ENCODE data around the gene SLC44A4.

DNA sequence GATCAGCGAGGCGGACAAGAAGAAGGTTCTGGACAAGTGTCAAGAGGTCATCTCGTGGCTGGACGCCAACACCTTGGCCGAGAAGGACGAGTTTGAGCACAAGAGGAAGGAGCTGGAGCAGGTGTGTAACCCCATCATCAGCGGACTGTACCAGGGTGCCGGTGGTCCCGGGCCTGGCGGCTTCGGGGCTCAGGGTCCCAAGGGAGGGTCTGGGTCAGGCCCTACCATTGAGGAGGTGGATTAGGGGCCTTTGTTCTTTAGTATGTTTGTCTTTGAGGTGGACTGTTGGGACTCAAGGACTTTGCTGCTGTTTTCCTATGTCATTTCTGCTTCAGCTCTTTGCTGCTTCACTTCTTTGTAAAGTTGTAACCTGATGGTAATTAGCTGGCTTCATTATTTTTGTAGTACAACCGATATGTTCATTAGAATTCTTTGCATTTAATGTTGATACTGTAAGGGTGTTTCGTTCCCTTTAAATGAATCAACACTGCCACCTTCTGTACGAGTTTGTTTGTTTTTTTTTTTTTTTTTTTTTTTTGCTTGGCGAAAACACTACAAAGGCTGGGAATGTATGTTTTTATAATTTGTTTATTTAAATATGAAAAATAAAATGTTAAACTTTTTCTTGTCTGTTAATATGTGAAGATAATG lies 49.0 kb downstream of the SLC44A4 start:
- TF ChIP-seq, protein P1, sequence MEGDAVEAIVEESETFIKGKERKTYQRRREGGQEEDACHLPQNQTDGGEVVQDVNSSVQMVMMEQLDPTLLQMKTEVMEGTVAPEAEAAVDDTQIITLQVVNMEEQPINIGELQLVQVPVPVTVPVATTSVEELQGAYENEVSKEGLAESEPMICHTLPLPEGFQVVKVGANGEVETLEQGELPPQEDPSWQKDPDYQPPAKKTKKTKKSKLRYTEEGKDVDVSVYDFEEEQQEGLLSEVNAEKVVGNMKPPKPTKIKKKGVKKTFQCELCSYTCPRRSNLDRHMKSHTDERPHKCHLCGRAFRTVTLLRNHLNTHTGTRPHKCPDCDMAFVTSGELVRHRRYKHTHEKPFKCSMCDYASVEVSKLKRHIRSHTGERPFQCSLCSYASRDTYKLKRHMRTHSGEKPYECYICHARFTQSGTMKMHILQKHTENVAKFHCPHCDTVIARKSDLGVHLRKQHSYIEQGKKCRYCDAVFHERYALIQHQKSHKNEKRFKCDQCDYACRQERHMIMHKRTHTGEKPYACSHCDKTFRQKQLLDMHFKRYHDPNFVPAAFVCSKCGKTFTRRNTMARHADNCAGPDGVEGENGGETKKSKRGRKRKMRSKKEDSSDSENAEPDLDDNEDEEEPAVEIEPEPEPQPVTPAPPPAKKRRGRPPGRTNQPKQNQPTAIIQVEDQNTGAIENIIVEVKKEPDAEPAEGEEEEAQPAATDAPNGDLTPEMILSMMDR (conservative IDR thresholded peaks at IDR 0.05) = peak; percentile 57
- TF ChIP-seq ZFX (IDR thresholded peaks at IDR 0.05) = no peak
